DMS153 treated with DMSO at 0.1 percent for 48 hours (cell line): ENCODE measurements around the gene IRAG1.

ENCODE experiments used
- DNase-seq: peaks from one replicate; lab custom pipeline; 2025; ENCODE audit not compliant: unreplicated experiment; lab: John Stamatoyannopoulos, UW

Gene IRAG1

DNA sequence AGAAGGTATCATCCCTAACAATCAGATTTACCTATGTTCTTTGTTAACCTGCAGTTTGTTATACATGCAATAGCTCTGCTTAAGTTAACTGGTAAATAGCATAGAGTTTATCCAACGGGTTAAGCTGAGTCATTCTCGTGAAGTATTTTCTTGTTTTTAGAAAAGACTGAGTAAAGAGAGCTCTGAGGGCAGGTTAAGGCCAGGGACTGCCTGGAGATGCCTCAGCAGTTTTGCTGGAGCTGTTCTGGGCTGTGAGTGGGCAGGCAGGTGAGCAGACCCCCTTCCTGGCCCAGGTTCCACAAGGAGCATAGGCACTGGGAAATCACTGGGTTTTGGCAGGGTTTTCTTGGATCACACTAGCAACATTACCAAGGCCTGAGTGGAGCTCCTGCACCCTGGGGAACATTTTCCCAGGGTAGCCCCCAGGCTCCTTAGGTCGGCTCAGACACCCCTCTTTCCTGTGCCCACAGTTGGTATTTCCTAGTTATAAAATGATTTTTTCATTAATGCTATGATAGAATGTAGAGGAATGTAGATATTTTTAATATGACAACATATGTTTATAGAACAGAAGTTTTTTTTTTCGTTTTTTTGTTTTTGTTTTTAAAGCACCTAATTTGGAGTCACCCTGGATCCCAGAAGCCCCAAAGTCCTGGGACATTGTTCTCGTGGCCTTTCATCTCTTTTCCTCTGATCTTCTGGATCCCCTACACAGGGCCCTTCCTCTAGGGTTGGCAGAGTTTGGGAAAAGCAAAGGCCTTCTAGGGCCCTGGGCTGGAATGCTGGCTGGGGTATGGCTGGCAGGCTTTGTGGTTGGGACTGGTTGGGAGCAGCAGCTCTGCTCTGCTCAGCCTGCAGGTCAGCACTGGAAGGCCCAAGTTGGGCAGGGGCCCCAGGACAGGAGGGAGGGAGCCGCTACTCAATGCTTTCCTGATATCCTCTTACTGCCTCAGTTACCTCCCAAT is 26.7 kb downstream of the IRAG1 start:
- DNase-seq = no peak

DNA sequence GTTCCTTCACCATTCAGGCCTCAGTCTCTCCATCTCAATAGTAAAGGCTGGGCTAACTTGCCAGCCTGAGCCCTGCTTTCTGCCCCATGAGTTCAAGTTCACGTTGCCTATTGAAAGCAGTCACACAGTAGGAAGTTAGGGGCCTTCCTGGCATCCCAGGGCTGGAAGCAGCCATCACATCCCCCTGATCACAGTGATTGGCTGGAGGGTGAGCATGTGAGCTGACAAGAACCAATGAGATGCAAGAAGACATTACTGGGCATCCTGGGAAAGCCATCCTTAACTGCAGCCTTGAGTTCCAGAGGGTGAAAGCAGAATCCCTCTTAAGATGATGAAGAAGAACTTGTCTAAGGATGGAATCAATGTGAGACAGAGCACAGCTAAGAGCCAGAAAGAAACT is 29.1 kb downstream of the IRAG1 start:
- DNase-seq = no peak

DNA sequence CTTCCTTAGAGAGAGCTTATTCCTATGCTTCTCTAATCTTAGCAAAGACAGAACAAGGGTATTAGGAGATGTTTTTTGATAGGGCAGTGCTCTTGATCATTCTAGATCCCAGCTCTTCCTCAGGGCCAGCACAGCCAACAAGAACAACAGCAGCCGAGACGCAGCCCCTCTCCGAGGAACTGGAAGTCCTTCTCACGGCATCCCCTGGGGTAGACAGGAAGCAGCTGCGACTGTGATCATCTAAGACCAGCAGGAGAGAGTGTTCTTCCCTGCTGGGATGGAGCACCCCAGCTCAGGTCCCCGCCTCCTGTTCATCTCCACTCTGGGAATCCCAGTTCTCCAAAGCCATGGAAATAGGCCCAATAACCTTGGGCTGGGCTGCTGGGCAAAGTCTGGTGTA is 29.6 kb downstream of the IRAG1 start:
- DNase-seq = no peak

DNA sequence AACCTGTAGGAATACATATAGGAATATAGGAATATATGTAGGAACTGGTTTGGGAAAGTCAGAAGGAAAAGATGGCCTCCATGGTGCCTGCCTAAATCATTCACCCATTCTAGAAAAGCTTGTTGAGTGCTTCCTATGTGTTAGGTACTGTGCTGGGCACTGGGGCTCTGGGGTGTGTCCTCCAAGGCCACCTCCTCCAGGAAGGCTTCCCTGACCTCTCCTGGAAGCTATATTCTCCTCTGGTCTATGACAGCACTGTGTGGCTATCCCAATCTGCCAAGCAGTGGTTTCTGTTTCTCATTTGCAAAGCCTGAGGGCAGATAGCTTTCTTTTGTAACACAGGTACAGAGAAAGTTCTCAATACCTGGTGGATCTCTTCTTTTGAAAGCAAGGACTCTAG is 30.2 kb downstream of the IRAG1 start:
- no peak for DNase-seq

DNA sequence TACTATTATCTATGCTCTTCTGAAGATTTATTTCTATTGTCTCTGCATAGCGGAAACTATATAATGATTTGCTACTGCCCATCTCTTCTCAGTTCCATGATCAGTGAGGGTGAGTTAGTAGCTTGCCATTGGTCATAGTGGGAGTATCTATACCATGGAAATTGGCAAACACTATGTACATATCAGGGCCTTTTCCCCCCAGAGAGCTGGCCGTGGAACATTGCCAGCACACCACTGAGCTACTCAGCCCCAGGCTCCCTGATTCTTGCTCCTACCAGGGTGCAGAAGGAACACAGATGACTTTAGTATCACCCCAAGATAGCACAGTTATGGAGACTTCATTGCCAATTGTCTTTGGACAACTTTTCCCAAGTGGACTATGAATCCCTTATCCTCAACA is 33.2 kb downstream of the IRAG1 start:
- no peak for DNase-seq

DNA sequence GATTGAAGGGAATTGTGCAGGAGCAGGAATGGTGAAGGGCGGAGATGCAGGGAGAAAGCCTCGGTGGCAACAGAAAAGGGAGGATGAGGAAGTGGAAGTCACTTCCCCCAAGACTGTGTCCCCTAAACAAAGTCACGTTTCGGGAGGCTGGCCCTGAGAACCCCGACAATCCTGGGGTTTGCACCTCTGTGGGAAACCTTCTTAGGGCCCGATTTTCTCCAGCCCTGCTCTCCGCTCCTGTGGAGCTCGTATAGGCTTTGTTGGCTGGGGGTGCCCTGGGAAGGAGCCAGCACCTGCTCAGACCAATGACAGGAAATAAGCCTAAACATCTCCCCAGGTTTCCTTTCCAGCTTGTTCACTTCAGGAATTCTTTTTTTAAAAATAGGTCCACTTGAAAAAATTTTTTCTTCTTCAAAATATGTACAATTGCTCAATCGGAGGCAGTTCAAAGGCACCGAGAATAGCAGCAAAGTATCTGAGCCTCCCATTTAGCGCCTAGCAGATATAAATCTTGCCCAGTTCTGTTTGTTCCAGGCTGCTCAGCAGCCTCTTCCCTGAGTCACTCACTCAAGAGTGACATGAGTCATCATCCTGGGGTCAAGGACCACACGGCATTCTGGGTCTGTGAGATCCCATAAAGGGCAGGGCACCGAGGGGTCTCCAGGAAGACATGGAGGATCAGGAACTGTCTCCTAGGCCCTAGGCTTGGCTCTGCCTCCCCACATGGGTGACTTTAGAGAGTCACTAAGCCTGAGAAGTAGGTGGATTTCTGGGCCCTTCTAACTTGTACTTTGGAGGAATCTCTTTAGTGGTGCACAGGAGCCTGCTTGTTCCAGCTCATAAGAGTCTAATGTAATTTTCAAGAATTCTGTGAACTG is 34.0 kb downstream of the IRAG1 start:
- no peak for DNase-seq

DNA sequence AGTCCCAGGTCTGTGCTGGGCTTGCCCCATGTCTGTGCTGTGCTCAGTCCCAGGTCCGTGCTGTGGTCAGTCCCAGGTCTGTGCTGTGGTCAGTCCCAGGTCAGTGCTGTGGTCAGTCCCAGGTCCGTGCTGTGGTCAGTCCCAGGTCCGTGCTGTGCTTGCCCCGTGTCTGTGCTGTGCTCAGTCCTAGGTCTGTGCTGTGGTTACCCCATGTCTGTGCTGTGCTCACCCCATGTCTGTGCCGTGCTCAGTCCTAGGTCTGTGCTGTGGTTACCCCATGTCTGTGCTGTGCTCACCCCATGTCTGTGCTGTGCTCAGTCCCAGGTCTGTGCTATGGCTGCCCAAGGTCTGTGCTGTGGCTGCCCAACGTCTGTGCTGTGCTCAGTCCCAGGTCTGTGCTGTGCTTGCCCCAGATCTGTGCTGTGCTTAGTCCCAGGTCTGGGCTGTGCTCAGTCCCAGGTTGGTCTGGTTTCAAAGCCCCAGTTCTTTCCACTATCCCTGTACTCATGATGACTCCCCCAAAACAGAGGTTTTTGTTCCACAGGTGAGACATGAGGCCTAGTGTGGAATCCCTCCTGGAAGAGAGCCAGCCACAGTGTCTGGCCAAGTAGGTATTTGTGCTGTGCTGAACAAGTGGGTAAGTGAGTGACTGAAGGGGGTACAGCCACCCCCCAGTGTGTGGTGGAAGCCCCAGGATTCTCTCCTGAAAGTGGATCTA is 34.8 kb downstream of the IRAG1 start:
- no peak for DNase-seq

DNA sequence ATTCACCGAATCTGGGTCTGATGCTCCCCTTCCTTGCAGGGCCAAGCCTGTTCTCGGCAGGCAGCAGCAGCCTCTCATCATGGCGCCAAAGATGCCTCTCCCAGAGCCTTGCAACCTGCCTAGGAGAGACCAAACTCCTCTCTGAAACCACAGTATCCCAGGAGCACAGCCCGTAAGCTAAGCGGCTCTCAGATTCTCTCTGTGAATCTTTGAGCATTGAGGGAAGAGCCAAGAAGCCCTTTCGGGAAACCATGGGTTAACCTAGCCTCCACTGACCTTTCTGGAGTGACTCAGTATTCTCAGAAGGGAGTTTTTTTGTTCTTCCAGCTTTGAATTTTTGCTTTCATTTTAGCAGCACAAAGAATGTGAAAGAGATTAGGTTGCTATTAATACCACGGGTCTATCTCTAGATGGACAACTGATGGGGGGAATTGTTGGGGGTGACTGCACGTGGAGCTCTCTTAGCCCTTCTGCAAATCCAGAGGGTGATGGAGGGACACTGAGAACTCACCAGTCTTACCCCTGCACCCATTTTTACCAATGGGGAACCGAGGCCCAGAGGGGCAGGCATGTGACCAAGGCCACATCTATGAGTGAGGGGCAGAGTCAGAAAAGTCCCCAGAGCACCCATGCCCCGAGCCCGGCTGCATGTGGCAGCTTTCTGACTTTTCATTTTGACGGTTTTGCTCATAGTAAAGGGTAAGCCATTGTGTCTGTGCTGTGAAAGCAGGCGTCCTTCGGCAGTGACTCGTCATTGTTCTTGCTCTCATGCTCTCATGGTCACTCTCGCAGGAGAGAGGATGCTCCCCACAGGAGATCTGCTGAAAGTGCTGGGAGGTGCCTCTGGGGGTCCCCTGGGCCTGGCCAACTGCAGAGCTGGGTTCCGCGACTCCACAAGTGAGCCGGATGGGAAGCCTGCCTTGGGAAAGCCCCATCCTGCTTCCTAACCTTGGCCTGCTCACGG is 36.0 kb downstream of the IRAG1 start:
- no peak for DNase-seq

DNA sequence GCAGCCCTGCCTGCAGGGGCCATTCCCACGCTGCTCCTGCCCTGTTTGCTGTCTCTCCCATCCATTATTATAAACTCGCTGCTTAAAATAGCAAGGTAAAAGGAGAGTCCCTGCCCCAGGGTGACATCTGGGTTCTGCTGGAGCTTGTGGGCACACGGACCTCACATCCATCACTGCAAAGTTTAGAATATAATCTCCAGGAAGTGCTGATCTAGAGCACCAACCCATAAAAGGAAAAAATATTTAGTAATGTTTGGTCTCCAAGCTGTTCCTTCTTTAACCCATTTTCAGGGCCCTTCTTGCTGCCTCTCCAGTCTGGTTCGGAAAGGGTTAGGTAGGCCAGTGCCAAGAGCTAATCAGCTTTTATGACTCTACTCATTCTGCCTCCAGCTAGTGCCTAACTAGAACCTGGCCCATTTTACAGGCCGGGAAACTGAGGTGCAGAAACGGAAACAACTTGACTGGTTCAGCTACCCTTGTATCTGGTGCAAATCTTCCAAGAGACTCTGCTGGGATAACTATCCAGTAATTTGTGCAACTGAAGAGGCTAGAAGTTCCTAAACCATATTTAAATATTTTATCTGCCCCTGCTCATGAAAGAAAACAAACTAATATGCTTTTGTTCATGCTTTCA is 37.5 kb downstream of the IRAG1 start:
- DNase-seq = no peak

DNA sequence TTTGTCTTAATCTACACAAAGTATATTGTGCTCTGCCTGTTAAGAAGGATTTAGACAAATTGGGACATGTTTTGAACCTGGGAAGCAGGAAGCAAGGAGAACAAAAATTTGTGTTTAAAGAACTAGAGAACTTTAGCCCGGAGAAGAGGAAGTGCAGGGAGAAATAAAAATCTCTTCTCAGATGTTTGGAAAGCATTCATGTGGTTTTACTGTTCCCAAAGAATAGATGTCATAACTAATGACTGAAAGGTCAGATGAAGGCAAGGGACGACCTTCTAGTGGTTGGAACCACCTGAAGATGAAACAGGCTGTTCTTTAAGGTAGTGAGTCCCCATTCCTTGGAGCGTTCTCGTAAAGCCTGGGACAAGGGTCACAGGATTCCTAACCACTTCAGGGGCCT is 38.3 kb downstream of the IRAG1 start:
- no peak for DNase-seq

DNA sequence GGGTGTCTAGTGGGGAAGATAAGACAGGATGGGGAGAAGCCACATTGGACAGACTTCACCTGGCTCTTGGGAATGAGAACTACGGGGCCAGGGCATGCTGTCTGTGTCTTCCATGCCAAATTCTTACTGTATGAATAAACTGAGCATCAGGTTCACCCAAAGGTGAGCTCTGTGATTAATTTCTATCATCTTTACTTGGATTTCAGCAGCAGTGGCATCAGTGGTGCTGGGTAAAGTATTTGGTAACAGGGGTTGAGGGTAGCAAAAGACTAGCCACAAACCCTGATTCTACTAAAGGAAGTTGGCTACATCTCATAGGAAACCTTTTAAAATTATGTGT is 38.8 kb downstream of the IRAG1 start:
- no peak for DNase-seq

DNA sequence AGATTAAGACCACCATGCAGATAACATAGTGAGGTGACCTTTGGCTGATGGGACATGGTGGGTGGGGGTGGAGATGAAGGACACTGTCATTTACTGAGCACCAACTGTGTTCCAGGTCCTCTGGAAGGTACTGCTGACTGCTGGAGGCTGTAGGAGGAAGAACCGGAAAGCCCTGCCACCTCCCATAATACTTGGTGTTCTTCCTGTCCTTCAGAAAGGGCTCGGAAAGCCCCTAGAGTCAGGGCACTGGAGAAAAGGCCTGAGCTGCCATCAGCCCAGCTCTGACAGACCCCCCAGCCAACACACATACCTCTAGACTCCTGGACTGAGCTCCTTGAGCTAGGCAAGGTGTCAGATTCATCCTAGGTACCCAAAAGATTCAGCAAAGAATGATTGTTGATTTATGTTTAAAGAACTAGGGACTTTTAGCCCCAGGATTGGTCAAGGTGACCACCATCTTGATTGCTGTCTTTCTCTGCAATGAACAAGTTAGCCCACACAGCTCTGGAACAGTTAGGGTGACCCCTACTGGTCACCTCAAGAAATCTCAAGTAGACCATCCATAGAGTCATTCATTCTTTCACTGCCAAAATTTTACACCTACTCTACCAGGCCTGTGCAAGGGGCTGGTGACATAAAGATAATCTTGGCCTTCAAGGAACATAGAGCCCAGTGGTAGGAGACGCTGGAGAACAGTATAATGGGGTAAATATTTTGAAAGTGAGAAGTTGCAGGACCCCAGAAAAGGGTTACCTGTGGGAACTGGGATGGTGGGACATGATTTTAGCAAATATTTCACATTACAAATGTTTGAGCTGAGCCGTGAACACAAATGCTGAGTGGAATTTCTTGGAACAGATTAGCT is 39.4 kb downstream of the IRAG1 start:
- peak; percentile 67 for DNase-seq

DNA sequence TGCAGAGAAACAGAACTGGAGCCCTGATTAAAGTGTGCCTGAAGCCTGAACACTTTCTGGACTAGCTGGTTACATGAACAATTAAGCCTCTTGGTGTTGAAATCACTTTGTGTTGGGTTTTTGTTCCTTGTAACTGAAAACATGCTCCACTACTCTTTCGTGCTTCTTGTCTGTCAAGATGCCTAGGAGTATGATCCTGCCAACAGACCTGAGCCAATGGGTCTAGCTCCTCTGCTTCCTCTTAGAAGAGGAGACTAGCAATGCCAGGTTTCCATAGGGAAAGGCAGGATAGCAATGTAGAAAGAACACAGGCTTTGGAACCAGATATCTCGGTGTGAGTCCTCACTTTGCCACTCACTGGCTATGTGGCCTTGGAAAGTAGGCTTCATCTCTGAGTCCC is 40.3 kb downstream of the IRAG1 start:
- DNase-seq = no peak

DNA sequence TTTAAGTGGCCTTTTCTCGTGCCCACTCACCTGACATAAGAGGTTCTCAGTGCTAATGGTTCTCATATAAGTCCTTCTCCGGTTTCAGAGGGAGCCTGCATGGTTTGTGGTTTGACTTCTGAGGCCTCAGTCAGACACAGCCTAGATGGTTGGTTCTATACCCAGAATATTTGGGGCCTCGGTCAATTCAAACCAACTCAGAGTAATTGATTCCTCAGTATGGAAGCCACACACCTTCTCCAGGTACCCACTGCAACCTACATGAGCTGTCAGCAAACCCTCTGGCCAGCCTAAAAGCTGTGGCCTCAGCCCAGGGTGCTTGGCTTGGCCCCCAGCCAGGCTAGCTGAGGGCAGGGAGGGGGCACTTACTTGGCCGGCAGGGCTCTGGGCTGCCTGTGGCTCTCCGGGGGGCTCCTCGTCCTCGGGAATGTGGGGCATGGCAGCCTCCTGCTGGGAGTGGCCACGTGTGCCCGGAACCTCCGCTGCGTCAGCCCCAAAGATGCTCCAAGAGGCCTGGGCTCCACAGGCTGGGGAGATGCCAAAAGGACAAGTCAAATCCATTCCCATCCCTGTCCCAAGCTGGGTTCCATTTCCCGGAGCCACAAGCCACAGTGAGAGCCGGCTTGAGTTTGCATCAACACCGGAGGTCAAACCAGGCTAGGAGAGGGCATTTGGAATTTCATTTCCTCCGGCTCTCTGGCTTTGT is 41.7 kb downstream of the IRAG1 start:
- no peak for DNase-seq

DNA sequence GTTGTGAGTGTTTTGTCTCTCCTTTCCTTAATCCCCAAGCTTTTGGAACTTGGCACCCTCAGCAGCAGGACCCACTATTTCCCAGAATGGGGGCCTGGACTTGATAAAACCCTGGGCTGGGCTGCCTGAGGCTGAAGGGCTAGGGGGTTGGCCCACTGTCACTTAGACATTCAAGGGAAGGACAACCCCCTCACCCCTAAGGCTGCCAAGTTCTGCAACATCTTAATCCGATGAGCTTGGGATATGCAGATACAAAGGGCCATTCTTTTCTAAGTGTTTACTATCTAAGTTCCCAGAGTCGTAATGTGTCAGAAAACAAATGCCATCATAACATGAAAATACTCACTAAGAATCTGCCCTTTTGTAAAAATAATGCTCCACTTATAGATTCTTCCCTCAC is 42.9 kb downstream of the IRAG1 start:
- DNase-seq = no peak

DNA sequence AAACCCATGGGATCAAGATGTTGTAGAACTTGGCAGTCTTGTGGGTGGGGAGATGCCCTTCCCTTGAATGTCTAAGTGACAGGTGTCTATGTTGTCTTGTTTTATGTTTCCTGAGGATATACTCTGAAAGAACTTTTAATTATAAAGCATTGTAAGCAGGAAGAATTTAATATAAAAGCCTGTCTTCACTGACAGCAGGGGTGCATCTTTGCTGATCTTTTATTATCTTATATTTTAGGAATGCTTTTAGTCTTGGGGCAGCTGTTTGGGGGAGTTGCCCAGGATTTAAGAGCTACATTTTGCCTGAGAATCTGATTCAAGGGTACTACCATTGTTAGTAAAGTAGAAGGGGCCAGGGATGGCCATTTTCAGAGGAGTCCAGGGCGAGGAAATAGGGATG is 43.4 kb downstream of the IRAG1 start:
- no peak for DNase-seq

DNA sequence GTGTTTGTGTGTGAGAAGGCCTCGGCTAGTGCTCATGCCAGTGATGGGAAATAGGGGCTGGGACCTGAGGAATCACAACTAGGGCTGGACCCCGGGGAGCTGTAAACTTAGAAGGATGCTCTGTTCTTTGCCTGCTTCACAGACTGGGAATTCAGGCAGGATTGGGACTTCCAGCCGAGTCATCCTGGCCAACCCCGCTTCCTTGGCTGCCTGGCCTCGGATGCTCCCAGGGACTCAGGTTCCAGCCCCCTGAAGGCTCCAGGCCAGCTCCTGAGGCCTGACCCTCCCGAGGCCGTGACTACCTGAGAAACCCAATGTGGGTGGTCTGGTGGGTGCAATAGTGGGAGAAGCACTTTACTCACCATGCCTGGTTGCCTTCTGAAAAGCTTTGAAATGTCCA is 44.7 kb downstream of the IRAG1 start:
- DNase-seq = no peak

DNA sequence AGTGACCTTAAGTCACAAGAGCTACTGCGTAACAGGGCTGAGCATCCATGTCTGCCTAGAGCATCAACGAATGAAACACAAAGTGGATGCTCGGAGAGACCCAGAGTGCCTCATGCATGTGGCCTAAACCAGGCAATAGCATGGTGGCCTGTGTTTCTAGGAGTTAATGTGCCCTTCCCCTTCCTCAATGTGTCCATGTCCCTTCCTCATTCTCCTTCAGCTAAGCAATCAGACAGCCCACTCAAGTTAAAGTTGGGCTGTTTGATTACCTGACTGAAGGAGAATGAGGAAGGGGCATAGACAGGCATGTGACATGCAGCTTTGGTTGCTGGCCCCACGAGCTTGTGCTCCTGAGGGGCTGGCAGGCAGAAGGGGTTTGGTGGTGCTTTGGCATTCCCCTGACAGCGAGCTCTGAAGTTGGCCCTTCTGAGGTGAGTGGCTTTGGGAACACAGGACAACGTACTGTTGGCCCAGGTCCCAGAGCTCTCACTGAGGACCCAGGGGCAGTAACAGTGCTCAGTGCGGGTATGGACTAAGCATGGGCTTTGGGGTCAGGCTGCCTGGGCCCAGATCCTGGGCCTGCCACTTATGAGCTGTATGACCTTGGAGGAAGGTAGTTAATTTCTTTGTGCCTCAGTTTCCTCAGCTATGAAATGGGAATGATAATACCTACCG is 46.7 kb downstream of the IRAG1 start:
- DNase-seq = no peak
